Choroid plexus epithelial cell (primary cell): ENCODE results near the gene SLC24A4.

Source experiments
- DNase-seq: peaks from one replicate; pipeline ENCODE4 v3.0.0-alpha.2; 2010; ENCODE audit warnings: low read depth
- H3K4me3 ChIP-seq: 2 replicates; pipeline ENCODE4 v1.5.1; 2011; ENCODE audit warnings: low read depth, mild to moderate bottlenecking, control low read depth, low read length, moderate library complexity
- TF ChIP-seq, protein P1 (sequence below): conservative IDR thresholded peaks from 2 replicates; pipeline ENCODE4 v1.5.1; 2011; ENCODE audit warnings: low read depth, mild to moderate bottlenecking, control low read depth, inconsistent platforms, low read length, moderate library complexity

SLC24A4 gene

DNA sequence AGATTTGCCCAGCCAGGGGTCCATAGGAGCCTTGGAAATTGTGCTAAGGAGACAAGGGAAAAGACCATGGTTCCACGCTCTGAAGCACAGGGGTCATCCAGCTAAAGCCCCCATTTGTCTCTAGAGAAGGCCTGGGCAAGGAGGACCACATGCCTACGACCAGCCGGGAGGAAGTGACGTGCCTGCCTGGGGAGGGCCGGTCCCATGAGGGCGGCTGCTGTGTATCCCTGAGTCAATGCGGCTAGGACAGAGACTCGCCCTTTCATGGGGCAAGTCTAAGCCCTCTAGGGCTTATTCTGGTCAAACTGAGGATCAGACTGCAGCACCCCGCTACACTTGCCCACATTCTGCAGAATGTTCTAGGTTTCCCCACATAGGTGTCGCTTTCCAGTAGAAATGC is 170.1 kb downstream of the SLC24A4 start:
- no peak overlapping the region for H3K4me3 ChIP-seq
- DNase-seq, result no peak
- TF ChIP-seq, protein P1, sequence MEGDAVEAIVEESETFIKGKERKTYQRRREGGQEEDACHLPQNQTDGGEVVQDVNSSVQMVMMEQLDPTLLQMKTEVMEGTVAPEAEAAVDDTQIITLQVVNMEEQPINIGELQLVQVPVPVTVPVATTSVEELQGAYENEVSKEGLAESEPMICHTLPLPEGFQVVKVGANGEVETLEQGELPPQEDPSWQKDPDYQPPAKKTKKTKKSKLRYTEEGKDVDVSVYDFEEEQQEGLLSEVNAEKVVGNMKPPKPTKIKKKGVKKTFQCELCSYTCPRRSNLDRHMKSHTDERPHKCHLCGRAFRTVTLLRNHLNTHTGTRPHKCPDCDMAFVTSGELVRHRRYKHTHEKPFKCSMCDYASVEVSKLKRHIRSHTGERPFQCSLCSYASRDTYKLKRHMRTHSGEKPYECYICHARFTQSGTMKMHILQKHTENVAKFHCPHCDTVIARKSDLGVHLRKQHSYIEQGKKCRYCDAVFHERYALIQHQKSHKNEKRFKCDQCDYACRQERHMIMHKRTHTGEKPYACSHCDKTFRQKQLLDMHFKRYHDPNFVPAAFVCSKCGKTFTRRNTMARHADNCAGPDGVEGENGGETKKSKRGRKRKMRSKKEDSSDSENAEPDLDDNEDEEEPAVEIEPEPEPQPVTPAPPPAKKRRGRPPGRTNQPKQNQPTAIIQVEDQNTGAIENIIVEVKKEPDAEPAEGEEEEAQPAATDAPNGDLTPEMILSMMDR, result no peak

DNA sequence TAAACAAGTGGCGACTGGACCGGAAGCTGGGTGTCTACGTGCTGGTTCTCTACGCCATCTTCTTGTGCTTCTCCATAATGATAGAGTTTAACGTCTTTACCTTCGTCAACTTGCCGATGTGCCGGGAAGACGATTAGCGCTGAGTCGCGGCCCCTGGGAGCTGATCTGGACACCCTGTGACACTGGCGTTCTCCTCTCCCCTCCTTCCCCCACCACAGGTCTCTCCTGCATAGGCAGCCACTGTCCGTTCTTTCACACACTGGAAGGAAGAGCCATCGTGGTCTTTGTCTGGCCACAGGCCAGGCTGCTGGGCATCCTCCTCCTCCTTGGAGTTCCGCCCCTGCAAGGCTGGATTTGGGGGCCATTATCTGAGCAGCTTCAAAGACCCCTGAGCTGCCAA is 170.5 kb downstream of the SLC24A4 start:
- no peak for DNase-seq
- TF ChIP-seq, protein P1, result no peak
- H3K4me3 ChIP-seq, result no peak overlapping the region

DNA sequence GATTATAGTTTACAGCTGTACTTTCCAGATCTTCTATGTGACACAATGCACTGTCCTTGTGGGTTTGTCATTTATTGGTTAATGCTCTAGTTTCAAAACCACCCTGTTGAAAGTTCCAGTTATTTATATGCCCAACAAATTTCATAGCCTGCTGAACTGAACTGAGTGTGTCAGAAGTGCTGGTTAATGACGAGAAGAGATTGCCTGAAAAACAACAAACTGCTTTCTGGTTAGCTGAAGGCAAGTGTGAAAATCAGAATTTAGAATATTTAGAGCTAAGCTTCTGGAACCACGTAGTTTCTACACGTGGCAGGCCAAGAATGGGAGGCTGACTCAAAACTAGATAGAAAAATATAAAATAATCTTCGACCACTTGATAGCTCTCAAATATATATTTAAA is 171.5 kb downstream of the SLC24A4 start:
- TF ChIP-seq, protein P1, result no peak
- H3K4me3 ChIP-seq, result no peak overlapping the region
- no peak for DNase-seq

DNA sequence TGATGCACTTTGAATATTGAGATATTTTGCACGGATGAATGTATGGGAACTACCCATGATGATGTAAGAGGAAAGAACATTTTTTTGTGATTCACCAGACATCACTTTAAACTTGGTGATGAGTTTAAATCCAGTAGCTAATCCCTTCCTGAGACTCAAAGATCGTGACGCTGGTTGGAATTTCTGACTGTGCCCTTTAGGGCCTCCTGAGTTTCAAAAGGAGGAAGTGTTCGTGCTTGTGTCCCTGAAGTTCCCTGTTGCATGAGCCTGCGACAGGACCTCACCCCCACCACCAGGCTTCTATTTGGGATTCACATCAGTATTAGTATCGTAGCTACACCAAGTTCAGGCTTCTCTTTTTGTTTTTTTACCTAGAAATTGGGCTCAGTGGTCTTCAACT is 172.1 kb downstream of the SLC24A4 start:
- H3K4me3 ChIP-seq, result no peak overlapping the region
- TF ChIP-seq, protein P1, result no peak
- DNase-seq, result peak; percentile 56

DNA sequence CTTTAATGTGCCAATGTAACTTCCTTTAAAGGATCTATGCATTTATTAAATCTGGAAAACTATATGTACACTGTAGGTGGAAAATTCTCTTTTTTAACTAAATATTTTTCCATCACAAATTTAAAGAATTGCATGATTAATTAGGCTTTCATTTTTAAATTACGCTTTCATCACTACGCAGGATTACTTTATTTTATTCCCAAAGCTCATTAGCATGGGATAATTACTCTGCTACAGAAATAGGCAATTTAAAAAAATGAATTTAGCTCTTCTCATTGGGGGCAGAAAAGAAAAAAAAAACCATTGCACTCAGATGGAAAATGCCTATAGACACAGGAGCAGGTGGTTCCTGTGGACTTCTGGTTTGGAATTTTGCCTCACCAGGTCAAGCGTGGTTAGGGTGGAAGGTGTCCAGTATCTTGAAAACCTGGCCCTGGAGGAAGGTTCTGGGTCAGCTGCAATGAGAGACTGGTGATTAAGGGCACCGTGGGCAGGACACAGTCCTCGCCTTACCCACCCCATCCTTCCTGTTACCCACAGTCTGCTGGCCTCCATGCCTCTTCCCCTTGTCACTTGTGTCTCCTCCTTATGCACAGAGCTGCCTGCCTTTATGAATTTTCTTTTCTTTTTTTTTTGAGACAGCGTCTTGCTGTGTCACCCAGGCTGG is 173.4 kb downstream of the SLC24A4 start:
- TF ChIP-seq, protein P1, result no peak
- H3K4me3 ChIP-seq, result no peak overlapping the region
- no peak for DNase-seq

DNA sequence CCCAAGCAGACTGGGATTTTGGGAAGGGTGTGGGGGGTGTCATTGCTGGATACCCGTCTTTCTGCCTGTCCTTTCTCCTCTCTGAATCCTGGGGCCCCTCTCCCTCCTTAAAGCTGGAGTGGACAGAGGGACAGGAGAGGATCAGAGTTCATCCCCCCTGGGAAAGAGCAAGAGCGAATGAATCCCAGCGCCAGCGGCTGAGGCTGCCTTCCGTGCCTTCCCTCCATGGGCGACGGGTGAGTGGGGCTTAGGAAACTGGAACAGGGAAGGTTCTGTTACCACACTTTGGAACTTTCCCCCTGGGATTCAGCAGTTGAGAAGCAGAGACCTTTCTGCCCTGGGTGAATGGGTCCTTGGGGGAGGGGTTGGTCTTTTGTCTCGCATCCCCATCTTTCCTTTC is 174.4 kb downstream of the SLC24A4 start:
- no peak overlapping the region for H3K4me3 ChIP-seq
- TF ChIP-seq, protein P1, result no peak
- no peak for DNase-seq

DNA sequence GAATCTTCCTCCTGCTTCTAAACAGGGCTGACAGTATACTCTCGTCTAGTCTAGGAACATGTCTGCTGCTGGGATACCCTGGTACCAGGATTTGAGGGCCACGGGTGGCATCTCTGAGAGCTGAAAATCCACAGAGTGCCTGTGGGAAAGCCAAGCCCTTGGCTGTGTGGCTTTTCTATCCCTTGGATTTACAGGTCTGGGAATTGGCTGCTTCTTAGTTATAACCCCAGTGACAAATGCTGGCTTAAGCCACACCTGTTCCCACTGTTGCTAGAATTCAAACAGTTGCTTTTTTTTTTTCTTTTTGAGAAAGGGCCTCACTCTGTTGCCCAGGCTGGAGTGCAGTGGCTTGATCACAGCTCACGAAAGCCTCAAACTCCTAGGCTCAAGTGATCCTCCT is 176.3 kb downstream of the SLC24A4 start:
- DNase-seq, result no peak
- H3K4me3 ChIP-seq, result no peak overlapping the region
- TF ChIP-seq, protein P1, result no peak
